ENCODE measurements around the gene GDF7.

The GDF7 gene

GRCh38 chr2:20645301-20645701 lies 21.6 kb upstream of the GDF7 start:
- DNase-seq (ENCODE audit: low read depth) = no peak

GRCh38 chr2:20645761-20646160 lies 21.2 kb upstream of the GDF7 start:
- DNase-seq (ENCODE audit: low read depth) = no peak

GRCh38 chr2:20646446-20646845 lies 20.5 kb upstream of the GDF7 start:
- no peak for DNase-seq (ENCODE audit: low read depth)

- DNase-seq (ENCODE audit: low read depth) = no peak
Observed at GRCh38 chr2:20647211-20647610, 19.7 kb upstream of the GDF7 start.

- DNase-seq (ENCODE audit: low read depth) = no peak
Observed at GRCh38 chr2:20647738-20648137, 19.2 kb upstream of the GDF7 start.

- DNase-seq (ENCODE audit: low read depth) = no peak
Observed at GRCh38 chr2:20648206-20648605, 18.7 kb upstream of the GDF7 start.

- no peak for DNase-seq (ENCODE audit: low read depth)
Observed at GRCh38 chr2:20648831-20649230, 18.1 kb upstream of the GDF7 start.

GRCh38 chr2:20649576-20649975 lies 17.4 kb upstream of the GDF7 start:
- DNase-seq (ENCODE audit: low read depth) = no peak

GRCh38 chr2:20649976-20650375 lies 17.0 kb upstream of the GDF7 start:
- DNase-seq (ENCODE audit: low read depth) = no peak

- DNase-seq (ENCODE audit: low read depth) = no peak
Observed at GRCh38 chr2:20650393-20650876, 16.5 kb upstream of the GDF7 start.

- no peak for DNase-seq (ENCODE audit: low read depth)
Observed at GRCh38 chr2:20650877-20651730, 15.8 kb upstream of the GDF7 start, which contains the start of gene HS1BP3. TSS of gene HS1BP3 (minus strand) at chr2:20651098. CDS start at chr2:20651063, 35 bp downstream.

GRCh38 chr2:20651731-20652099 lies 15.2 kb upstream of the GDF7 start:
- no peak for DNase-seq (ENCODE audit: low read depth)

- DNase-seq (ENCODE audit: low read depth) = no peak
Observed at GRCh38 chr2:20652141-20652540, 14.8 kb upstream of the GDF7 start.

- no peak for DNase-seq (ENCODE audit: low read depth)
Observed at GRCh38 chr2:20652673-20653575, 14.0 kb upstream of the GDF7 start.

- no peak for DNase-seq (ENCODE audit: low read depth)
Observed at GRCh38 chr2:20653695-20654534, 13.0 kb upstream of the GDF7 start.

GRCh38 chr2:20654535-20654813 lies 12.5 kb upstream of the GDF7 start:
- no peak for DNase-seq (ENCODE audit: low read depth)

- DNase-seq (ENCODE audit: low read depth) = no peak
Observed at GRCh38 chr2:20656561-20656960, 10.4 kb upstream of the GDF7 start.

GRCh38 chr2:20657522-20658235 lies 9.3 kb upstream of the GDF7 start:
- no peak for DNase-seq (ENCODE audit: low read depth)

GRCh38 chr2:20660506-20661420 lies 6.2 kb upstream of the GDF7 start:
- no peak for DNase-seq (ENCODE audit: low read depth)

Data from non-pigmented ciliary epithelial cell (primary cell).